GOT3 (cell line): Measurements from ENCODE around the gene CLCN1.
A peak's percentile ranks its signal among the peaks of the same experiment; 100 is the strongest.

Source experiments
- DNase-seq: peaks from one replicate; lab custom pipeline; 2025; ENCODE audit warnings: mixed read lengths; lab: John Stamatoyannopoulos, UW

The CLCN1 gene

DNA sequence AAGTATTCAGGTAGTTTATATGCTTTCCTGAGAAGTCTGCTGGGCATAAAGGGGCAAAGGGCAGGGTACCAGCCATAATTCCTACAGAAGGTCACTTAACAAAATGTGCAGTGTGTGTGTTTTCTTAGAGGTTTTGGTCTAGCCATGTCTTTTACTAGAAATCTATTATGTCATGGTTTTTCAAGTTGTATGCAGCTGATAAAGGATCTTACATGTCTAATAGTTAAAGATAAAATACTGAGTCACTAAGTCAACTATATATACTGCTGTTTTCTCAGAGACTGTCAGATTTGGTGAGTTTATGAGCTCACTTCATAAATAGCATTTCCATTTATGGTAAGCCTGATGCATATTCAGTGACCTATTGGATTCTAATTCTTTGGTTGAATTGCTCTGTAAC lies 20.0 kb upstream of the CLCN1 start:
- no peak for DNase-seq

DNA sequence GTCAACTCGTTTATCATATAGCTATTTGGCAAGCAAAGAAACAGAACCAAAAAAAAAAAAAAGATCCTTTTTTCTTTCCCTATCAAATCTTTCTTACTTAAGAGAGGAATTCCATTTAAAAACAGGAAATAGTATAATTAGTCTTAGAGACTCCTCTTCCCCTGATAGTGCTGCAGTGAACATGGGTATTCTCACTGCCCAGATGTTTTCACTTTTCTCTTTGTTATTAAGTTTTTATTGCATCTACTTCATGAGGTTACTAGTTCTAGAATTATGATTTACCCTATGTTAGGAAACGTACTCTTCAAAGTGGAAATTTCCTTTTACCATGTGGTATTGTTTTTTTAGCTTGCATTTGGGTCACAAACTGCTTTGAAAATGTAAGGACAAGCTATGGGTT lies 19.2 kb upstream of the CLCN1 start:
- DNase-seq, result no peak

DNA sequence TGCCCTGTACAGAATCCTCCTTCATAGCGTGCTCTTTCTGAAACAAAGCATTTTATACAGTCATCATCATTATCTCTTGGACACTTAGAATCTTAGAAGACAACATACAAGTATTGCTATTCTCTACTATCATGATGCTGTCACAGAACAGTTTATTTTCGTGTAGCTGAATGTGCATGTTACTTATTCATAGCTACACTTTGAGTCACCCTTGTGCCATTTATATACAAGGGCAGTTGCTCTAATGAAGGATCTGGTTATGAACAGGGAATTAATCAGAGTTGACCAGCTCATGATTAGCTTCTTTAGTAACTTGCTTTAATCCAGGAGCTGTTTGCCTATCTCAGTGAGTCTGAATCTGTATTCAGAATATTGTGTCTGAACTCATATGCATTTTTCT lies 16.6 kb upstream of the CLCN1 start:
- DNase-seq, result no peak

DNA sequence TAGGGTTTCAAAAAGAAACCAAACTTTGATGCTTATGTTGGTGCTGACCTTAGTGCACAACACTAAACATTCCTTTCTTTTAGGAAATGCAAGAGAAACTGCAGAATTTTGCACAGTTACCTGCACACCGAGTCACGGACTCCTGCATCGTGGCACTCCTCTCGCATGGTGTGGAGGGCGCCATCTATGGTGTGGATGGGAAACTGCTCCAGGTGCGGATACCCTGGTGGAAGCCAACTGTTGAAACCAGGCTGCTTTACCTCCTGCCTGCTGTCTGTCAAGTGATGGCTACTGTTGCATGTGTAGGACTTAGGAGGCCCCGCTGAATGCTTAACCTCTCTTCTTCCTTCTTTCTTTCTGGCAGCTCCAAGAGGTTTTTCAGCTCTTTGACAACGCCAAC lies 16.1 kb upstream of the CLCN1 start:
- DNase-seq, result no peak

DNA sequence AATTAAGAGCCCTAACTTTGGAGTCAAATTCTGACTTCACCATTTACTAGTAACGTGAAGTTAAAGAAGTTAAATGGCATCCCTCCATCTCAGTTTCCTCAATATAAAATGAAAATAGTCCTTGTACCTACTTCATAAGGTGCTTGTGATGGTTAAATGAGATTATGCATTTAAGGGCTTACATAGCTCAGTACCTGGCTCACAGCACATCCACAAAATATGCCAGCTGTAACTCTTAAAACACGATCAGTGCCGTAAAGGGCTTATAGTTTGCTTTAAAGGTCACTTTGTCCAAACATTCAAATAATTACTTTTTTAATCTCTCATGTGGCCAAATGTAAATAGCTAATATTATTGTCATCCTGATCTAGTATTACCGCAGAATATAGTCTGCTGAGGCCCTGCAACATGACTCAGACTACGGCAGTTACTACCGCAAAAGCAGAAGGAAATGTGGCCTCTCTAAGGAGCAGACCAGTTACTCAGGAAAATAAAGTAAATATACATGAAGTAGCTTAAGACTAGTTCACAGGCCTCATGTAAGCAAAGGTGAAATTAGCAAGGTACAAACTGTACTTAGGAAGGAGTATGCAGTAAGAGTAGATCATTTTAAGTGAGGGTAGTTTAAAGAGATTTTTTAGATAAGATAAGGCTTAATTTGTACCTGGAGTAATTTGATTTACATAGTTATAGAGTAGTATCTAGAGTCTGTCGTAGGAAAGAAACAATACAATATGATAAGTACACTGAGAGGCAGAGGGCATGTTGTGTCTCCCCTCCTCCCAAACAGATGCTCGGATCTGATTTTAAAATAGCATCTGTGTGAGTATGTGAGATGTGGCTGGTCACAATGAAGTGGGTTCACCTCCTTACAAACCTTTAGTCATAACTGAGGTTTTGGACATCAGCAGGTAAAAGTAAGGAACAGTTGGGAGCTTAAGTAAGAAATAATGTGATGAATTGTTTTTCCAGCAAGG lies 14.7 kb upstream of the CLCN1 start:
- no peak for DNase-seq

DNA sequence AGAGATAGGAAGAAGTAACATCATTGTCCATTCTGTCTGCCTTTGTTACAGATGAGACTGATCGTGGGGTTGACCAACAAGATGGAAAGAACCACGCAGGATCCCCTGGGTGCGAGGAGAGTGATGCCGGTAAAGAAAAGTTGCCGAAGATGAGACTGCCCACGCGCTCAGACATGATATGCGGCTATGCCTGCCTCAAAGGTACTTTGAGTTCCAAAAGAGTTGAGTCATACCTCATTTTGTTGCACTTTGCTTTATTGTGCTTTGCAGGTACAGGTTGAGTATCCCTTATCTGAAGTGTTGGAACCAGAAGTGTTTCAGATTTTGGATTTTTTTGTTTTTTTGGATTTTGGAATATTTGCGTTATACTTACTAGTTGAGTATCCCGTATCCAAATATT lies 12.2 kb upstream of the CLCN1 start:
- no peak for DNase-seq

DNA sequence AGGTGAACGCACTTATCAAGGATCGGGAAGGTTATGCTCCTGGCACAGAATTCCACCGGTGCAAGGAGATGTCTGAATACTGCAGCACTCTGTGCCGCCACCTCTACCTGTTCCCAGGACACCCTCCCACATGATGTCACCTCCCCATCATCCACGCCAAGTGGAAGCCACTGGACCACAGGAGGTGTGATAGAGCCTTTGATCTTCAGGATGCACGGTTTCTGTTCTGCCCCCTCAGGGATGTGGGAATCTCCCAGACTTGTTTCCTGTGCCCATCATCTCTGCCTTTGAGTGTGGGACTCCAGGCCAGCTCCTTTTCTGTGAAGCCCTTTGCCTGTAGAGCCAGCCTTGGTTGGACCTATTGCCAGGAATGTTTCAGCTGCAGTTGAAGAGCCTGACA lies 11.0 kb upstream of the CLCN1 start:
- no peak for DNase-seq

DNA sequence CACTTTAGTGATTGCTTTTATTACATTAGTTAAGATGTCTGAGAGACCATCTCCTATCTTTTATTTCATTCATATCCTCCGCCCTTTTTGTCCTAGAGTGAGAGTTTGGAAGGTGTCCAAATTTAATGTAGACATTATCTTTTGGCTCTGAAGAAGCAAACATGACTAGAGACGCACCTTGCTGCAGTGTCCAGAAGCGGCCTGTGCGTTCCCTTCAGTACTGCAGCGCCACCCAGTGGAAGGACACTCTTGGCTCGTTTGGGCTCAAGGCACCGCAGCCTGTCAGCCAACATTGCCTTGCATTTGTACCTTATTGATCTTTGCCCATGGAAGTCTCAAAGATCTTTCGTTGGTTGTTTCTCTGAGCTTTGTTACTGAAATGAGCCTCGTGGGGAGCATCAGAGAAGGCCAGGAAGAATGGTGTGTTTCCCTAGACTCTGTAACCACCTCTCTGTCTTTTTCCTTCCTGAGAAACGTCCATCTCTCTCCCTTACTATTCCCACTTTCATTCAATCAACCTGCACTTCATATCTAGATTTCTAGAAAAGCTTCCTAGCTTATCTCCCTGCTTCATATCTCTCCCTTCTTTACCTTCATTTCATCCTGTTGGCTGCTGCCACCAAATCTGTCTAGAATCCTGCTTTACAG lies 10.4 kb upstream of the CLCN1 start:
- no peak for DNase-seq

DNA sequence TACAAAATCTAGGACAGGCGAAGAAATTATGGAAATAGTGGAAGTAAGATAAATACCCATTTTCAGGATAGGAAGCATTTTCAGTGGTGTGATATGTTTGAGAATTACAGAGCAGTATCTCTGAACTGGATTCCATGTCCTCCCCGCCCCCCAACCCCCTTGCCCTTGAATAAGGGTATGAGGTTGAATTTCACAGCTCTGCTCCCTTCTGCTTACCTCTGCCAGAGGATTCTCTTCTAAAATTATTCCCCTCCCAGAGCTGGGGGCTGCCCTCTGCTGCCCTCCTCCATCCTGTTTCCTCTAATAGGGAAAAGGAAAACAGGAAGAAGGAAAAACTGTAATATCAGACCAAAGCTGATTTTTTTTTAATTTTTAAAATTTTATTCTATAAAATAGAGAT lies 7.3 kb upstream of the CLCN1 start:
- DNase-seq, result no peak

DNA sequence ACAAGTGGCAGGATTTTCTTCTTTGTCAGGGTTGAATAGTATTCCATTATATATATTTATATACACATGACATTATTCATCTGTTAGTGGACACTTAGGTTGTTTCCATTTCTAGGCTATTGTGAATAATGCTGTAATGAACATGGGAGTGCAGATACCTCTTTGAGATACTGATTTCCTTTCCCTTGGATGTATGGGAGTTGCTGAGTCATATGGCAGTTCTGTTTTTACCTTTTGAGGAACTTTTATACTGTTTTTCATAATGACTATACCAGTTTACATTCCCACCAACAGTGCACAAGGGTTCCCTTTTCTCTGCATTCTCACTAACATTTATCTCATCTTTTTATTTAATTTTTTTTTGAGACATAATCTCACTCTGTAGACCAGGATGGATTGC lies 1.8 kb upstream of the CLCN1 start:
- no peak for DNase-seq

DNA sequence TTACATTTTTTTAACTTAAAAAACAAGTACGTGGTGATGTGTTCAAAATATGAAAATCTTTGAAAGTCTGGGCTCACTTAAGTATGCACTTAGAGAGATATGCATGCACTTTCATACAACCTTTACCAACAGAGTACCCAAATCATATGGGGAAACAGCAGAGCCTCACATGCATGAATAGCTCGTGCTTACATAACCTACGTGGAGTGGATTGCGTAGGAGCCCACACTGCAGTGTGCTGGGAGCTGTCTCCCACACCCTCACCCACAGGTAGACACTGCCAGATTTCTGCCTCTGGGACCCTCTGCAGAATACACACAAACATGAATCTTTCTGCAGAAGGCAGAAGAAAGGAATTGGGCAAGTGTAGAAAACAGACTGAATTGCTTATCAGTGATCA lies 581 bp downstream of the CLCN1 start:
- no peak for DNase-seq

DNA sequence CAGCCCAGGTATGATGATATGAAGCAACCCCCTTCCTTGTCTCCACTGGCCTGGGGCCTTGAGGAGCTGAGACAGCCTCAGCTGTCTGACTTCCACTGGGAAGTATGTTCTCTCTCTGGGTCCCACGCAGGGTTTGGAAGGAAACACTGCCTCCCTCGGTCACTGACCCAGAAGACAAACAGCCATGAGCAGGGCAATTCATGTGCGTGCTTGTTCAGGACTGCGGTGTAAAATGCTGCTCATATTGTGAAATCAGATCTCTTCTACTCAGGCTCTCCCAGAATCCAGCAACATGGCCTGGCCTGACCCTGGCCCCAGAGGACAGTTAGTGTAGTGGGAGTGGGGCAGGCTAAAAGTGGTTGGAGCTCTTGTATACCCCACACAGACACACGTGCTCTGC lies 2.8 kb downstream of the CLCN1 start:
- no peak for DNase-seq

DNA sequence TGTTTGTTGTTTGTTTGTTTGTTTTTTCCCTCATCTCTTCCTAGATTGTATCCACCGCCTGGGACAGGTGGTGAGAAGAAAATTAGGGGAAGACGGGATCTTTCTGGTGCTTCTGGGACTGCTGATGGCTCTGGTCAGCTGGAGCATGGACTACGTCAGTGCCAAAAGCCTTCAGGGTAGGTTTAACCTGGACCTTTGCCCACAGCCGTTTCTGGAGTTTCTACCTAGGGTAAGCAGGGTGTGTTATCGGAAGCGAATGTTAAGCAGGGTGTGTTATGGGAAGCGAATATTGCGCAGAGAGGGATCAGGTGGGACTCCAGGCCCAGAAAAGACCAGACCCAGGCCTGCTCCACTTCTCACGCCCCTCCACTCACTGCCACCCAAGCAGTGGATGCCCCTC lies 4.7 kb downstream of the CLCN1 start:
- no peak for DNase-seq

DNA sequence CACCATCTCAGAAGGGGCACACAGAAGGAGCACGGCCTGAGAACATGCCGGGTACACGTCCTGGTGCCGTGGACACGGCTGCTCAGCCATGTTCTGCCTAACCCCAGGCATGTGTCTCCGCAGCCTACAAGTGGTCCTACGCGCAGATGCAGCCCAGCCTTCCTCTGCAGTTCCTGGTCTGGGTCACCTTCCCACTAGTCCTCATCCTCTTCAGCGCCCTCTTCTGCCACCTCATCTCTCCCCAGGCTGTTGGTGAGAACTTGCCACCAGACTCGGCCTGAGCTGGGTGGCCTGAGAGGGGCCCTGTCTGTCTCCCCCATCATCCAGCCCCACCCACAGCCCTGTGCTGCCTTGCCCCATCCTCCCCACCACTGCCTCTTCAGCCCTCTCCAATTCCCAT lies 5.3 kb downstream of the CLCN1 start:
- DNase-seq, result no peak

DNA sequence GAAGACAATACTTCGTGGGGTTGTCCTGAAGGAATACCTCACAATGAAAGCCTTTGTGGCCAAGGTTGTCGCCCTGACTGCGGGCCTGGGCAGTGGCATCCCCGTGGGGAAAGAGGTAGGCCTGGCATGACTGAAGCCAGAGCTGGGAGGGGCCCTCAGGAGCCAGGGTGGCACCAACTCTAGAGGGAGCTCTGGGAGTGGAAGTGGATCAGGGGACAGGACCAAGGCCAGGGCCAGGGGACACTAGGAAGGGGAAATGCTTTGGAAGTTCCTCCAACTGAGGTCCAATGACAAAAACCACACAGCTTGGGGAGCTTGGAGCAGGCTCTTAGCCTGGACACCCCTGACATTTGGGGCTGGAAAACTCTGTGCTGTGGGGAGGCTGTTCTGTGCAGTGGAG lies 5.8 kb downstream of the CLCN1 start:
- no peak for DNase-seq

DNA sequence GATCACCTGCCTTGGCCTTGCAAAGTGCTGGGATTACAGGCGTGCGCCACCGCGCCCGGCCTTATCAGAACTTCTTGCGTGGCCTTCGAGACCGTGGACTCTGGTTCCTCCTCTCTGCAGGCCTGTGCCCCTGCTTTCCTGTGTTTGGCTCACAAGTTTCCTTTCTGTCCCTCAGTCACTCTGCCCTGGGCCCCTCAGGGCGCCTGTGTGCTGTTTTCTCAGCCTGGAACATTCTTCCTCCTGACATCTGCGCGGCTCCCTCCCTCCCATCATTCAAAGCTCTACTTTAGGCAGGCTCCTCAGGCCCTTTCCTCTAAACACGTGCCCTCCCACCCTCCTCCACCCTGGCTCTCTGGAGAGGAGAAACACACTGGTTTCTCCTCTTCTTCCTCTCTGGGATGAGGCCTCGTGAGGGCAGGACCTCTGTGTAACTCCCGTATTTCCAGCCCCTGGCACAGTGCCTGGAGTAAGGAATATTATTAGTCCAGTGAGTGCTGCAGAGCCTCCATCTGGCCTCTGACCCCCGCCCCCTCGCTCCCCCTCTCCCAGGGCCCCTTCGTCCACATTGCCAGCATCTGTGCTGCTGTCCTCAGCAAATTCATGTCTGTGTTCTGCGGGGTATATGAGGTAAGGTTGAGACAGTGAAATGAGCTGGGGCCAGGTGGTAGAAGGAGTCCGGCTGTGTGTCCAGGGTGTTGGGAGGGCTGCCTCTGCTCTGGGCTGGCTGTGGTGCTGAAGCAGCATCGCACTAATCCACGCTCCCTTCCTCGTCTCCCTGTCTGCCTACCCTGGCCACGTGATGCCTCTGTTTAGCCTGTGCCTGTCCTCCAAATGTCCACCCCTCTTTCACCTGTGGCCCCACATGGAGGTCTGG lies 7.1 kb downstream of the CLCN1 start:
- DNase-seq, result no peak

DNA sequence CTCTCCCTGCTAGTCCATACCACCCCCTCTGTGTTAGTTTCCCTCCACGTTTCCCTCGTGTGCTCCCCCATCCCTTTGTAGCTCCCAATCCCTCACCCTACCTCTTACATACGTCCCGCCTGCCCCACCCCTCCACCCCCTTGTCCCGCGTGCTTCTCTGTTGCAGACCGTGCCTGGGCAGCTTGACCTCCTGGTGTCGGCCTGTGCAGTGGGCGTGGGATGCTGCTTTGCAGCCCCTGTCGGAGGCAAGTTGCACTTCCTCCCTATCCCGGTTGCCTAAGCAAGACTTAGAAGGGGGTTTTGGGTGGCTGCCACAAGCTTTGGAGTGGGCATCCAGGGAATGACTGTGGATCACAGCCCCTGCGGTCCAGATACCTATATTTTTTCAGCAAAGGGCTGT lies 7.7 kb downstream of the CLCN1 start:
- DNase-seq, result no peak

DNA sequence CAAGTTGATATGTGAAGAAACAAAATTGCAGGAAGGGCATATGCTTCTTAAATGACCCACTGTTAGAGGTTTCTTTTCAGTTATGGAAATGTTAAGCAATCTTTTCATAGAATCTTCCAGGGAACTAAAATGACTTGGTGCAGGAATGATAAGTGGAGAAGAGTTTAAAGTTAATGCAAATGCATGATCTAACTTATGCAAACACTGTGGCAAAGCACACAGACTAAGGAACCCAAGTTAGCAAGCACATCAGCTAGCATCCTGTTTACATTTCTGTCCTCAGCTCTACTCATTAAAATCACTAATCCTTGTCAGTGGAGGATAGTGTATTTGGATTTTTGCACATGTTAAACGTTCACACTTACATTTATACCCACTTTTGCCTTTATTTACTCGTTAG lies 9.3 kb downstream of the CLCN1 start:
- DNase-seq, result no peak

DNA sequence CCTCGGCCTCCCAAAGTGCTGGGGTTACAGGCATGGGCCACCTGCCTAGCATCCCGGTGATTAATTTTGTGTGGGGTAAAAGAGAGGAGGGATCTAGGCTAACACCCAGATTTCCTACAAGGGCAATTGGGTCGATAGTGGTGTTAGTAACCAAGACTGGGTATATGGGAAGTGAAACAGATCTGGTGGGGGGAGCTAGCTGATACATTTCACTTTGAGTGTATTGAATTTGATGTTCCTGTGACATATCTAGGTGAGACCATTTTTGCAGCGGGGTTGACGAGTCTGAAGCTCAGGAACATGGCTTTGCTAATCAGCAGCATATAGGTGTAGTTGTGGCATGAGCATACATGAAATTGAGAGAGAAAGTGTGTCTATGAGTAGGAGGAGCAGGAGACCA lies 12.0 kb downstream of the CLCN1 start:
- no peak for DNase-seq

DNA sequence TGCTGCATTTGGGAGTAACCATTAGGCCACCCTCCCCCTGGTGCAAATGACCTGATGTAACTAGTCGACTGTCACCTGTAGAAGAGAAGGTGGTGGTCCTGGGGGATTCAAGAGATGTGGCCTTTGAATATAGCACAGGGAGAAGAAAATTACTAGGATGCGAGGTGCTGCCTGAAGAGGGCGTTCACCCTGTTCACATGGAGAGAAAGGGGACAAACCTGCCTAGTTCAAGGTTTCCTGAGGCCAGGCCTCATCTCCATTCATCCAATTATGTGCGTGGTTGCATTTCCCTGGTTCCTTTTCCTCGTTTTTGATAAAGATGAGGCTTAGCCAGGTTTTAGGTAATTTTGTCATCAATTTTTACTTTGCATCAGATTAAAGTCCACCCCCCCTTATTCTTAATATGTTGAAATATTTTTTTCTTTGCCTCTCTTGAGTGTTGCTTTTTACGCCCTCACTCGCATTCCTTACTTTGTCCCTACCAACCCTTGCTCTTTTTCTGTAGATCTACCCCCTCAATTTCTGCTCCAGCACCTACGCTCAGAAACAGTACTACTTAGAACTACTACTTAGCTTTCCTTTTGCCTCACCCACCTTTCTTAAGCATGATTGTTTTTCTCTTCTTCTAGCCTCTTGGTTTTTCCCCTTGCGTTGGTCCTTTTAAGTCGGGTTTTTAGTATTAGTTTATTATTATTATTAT lies 13.7 kb downstream of the CLCN1 start:
- no peak for DNase-seq

DNA sequence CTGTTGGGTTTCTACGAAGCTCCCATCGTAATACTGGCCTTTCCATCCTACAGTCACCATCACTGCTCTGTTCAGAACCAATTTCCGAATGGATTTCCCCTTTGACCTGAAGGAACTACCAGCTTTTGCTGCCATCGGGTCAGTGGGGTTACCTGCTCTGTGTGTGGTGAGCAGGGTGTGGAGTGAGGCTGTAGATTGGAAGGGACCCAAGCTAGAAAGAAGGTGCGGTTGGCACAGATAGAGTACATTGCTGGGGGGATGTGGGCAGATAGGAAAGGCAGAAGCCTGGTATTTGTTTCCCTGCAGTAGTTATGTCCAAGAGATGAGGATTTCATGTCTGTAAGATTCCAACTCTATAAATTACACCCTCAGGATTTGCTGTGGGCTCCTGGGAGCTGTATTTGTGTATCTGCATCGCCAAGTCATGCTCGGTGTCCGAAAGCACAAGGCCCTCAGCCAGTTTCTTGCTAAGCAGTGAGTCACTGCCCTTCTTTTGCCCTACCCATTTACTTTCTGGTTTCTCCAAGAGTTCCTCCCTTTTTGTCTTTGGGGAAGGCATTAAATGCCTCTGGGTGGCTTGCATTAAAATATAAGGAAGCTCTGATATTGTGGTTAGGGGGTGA lies 15.4 kb downstream of the CLCN1 start:
- DNase-seq, result peak; percentile 26

DNA sequence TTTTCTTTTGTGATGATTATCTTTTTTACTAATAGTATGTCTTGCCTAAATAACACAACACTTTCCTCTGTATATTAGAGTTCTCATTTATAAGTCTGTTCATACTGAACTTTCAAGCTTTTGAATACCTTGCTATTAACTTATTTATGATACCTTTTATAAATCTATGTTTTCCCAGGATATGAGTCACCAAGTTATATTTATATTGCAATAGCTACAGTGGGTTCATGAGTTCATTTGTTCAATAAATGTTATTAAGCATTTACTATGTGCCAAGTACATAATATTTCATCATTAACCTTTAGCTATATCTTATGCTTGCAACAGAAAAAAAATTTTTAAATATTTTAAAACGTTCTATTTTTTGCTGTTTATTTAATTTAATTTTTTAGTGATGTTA lies 18.3 kb downstream of the CLCN1 start:
- no peak for DNase-seq
